HG02678 (cell line): ENCODE measurements around the gene OR4D10.

Experiments used
- ATAC-seq: cut with Tn5 transposase; IDR thresholded peaks from one replicate; pipeline ENCODE4 v1.9.1; 2021; ENCODE audit warnings: mild to moderate bottlenecking, moderate library complexity; ENCODE audit not compliant: unreplicated experiment

Gene OR4D10

DNA sequence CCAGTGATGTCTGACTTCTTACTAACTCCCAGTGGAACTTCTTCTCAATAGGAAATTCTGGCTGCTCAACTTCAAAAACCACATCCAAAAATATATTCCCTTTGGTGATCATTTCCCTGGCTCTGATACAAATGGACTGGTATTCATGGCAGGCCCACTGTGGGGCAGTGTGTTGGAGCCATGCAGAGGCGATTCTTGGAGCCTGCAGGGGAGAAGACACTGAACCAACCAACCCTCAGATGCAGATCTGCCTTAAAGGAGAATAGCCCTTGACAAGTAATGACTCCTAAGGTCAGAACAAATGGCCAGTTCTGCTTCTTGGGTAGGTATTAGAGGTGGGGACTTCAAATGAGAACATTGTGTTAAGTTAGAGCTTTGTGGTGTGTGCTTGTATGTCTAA lies 50.4 kb downstream of the OR4D10 start:
- no peak for ATAC-seq

DNA sequence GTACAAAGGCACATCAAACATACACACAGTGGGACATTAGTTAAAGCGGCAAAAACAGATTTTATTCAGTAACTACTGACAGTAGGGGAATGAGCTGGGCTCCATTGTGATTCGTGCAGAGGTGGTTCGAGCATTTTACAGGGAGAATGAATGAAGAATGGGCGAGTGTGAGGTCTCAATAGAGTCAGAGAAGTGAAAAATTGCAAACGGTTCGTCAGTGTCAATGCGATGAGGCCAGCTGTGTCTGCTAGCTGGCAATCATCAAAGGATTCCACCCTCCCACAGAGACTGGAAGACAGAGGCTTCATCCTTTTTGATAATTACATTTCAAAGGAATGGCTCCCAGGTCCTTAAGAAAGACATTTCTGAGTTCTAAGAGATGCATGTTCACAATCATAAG lies 55.6 kb downstream of the OR4D10 start:
- no peak for ATAC-seq
